T-helper 17 cell (primary cell): ENCODE results near the gene FAM114A2. TPM values are rescaled to one million over a fixed set of nuclear protein-coding genes. Genes with fewer than 3 reads are reported as not detected.

Experiments used
- total RNA-seq, 4 donors: library from RNA in 2 of 4; stranded (reverse) in 2 of 4; gene quantifications; one replicate each; pipeline ENCODE4 v1.2.3 and lab custom pipeline; 2022 to 2026

Gene FAM114A2
- total RNA-seq, 2 donors from 2014 or later = 21.9 to 25.8 TPM

Other genes with a start within 250 kb of the FAM114A2 start
- gene MFAP3, start 57 bp upstream of the FAM114A2 start, total RNA-seq = 10 to 100 TPM; 18.0 to 19.3 TPM
- gene GALNT10, start 151.8 kb upstream of the FAM114A2 start, total RNA-seq = 10 to 100 TPM; 34.7 to 40.4 TPM